GM18951 (cell line): ENCODE measurements around the gene CYLD.

Experiments
- POLR2A ChIP-seq: IDR thresholded peaks from 4 replicates; pipeline ENCODE4 v1.6.1; 2011; ENCODE audit warnings: mild to moderate bottlenecking; ENCODE audit not compliant: insufficient read length, insufficient read depth; ENCODE audit errors: extremely low read depth
- in situ Hi-C: fragments of 300-500 bp; cut with MboI; formaldehyde crosslinking; loops from one replicate; pipeline ENCODE4 v1.12.0; 2022; ENCODE audit warnings: low sequenced_read_pairs, mixed read lengths, inconsistent platforms; ENCODE audit not compliant: unreplicated experiment

Gene CYLD

DNA sequence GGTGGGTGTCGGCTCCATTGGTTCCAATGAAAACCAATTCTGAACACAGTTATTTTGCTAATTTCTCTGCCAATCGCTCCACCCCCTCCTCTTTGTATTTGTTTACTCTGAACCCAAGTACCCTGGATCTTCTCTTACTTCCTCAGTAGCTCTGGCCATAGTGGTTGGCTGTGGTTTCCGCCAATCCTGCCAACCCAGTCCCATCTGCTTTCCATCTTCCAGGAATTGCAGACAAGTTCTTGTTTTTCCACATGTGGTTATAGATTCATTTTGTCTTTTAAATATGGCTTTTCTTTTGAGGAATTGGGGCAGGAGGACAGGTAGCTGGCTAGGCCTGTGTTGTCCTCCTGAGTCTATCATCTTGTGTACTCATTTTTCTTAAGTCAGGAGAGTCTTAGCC lies 92.0 kb downstream of the CYLD start:
- TF ChIP-seq POLR2A, result no peak
- in situ Hi-C loops, result loop anchor here (25.0 kb wide), 1 partner anchor 928 kb away; no protein-coding TSS in a partner anchor

DNA sequence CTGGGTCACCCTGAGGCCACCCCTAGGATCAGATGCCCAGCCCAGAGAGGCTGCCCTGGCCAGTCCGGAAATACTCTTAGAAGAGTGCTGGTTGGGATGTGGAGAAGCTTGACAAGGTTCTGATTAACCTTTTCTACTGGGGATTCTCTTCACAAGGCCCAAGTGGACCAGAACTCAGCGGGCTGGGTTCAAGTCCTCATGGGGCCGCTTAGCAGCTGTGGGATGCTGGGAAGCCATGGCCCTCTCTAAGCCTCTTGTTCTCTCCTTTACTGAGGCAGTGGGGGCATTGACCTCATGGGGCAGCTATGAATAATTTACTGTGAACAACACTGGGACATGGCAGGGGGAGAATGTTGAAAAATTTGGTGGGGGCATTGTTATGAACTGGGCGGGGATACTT lies 92.8 kb downstream of the CYLD start:
- in situ Hi-C loops, result loop anchor here (25.0 kb wide), 1 partner anchor 928 kb away; no protein-coding TSS in a partner anchor
- no peak for TF ChIP-seq POLR2A

DNA sequence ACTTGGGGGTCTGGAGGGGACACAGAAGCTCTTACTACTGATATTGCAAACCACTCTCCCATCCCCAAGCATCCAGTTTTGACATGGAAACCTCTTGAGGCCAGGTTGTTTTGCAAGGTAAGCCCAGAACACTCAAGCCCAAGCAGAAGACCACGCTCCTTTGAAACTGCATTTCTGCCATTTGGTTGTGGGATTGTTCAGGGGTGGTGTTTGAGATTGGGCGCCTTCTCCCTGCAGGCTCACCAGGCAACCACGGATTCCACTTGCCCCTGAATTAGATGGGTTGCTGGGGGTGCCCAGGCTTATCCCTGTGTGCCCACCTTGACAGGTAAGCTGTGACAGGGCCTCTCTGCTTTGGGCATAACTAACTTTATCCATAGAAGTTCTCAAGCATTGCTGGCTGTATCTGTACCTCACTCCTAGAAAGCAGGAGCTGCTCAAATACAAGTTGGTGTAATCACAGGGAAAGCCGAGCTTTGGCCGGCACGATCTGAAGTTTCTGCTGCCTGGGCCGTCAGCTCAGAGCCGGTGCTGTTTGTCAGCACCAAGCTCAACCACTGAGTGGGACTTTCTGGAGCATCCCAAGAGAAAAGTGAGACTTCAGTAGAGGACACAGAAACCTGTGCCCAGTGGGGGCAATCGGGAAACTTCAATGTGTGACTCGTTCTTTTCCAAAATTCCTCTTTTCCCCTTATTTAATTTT lies 93.6 kb downstream of the CYLD start:
- in situ Hi-C loops, result loop anchor here (25.0 kb wide), 1 partner anchor 927 kb away; no protein-coding TSS in a partner anchor
- no peak for TF ChIP-seq POLR2A

DNA sequence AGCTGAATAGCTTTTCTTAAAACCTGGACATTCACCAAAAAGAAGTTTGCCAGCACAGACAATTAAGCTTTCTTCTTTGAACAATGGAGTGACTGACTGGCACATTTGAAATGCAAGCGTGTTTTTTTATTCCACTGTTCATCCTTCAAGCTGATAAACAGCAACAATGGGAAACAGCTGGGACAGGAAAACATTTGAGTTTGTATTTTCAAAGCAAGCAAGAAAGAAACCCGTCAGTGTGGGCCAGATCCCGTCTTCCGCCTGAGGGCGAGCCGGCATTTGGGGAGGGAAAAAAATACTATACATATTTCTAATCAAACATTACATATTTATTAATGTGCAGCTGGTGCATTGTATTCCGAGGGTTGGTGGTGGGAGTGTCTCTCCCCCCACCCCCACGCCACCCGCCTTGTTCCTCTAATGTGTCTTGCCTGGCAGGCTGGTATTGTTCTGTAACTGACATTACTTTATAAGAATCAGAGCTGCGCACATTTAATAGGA lies 94.3 kb downstream of the CYLD start:
- no peak for TF ChIP-seq POLR2A
- in situ Hi-C loops, result loop anchor here (25.0 kb wide), 1 partner anchor 926 kb away; no protein-coding TSS in a partner anchor

DNA sequence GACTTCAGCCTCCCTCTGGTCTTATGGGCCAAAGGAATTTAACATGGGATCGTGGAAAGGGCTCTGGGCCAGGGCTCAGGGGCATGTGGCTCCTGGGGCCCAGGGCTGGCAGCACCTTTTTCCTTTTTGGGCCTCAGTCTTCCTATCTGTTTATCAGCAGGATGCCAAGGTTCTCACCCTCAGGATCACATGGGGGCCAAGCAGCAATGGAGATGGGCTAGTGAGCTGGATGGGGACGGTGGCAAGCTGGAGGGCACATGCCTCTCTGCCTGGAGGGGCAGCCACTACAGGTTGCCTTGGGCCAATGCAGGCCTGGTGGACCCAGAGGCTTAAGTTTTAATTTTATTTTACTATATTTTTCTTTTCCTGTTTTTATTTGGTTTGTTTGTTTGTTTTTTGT lies 95.4 kb downstream of the CYLD start:
- in situ Hi-C loops, result loop anchor here (25.0 kb wide), 1 partner anchor 925 kb away; no protein-coding TSS in a partner anchor

DNA sequence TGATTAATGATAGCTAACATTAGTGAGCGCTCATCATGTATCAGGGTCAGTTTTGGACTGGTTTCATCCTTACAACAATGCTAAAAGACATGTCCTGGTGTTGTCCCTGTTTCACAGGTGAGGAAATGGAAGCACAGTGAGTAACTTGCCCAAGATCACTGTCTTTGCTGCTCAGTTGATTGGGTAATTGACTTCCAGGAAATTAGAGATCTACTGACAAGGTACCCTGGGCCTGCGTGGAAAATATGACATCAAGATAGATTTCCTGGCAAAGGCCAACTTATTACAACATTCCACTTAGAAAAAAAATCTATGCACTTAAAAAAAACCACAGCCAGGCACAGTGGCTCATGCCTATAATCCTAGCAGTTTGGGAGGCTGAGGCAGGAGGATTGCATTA lies 96.3 kb downstream of the CYLD start:
- in situ Hi-C loops, result loop anchor here (25.0 kb wide), 1 partner anchor 924 kb away; no protein-coding TSS in a partner anchor

More for the DNA sequence above, 95.4 kb downstream of the CYLD start:
- TF ChIP-seq POLR2A, result no peak

DNA sequence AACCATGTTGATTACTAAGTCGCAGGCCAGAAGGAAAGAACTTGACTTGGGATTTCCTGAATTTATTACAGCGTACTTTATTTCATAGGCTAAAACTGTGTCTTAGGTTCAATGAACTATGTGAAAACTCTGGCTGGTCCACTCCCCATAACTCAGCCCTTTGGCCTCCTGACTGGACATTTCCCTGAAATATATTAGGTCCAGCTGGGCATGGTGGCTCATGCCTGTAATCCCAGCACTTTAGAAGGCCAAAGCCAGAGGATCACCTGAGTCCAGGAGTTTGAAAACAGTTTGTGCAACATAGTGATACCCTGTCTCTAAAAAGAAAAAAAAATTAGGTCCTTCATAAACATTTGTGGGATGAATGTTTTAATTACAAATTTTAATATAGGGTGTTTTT lies 97.0 kb downstream of the CYLD start:
- in situ Hi-C loops, result loop anchor here (25.0 kb wide), 1 partner anchor 923 kb away; no protein-coding TSS in a partner anchor
- no peak for TF ChIP-seq POLR2A

More for the DNA sequence above, 96.3 kb downstream of the CYLD start:
- no peak for TF ChIP-seq POLR2A

DNA sequence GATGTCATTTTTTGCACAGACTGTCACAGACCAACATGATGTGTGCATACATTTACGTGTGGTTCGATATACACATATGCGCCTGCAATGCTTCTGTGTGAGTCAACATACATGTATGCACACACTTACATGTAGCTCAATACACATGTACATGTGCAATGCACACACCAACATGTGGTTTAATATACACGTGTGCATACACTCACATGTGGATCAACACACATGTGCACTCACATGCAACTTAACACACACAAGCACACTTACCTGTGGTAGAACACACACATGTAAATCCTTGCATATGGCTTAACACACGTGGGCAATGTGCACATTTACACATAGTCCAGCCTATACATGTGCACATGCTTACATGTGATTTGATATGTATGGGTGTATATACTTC lies 97.5 kb downstream of the CYLD start:
- in situ Hi-C loops, result loop anchor here (25.0 kb wide), 1 partner anchor 923 kb away; no protein-coding TSS in a partner anchor
- TF ChIP-seq POLR2A, result no peak

DNA sequence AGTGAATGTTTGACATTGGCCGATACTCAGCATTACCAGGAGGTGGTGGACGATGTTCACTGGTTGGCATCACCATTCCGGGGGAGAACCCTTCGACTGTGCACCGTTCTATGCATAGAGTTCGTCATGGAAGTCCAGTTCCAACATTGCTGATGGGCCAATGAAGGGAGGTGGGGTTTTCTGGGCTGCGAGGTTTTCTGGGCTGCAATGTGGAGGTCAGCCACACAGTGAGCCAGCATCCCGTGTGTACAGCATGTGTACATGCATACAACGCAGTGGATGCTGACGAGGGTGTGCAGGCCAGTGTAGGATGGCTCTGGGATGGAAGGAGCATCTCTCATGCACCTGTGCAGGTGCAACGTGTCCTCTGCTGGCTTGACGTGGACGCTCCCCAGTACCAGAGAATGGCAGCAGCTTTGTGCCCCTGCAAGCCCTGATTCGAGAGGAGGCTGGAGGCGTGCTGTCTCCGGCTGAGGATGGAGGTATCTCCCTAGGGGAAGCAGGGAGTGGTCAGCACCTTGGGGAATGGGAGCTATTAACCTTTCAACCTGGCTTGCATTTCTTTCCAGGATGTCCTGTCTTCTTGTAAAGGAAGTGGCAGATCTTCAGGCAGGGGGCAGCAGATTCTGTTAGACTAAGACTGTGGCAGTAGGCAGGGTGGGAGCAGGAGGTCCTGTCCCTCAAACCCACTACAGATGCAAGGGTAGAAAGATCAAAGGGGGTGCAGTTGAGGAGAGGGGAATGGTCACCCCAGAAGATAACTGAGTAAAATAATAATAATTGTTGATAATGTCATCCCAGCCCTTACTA lies 98.2 kb downstream of the CYLD start:
- no peak for TF ChIP-seq POLR2A
- in situ Hi-C loops, result loop anchor here (25.0 kb wide), 1 partner anchor 922 kb away; no protein-coding TSS in a partner anchor

DNA sequence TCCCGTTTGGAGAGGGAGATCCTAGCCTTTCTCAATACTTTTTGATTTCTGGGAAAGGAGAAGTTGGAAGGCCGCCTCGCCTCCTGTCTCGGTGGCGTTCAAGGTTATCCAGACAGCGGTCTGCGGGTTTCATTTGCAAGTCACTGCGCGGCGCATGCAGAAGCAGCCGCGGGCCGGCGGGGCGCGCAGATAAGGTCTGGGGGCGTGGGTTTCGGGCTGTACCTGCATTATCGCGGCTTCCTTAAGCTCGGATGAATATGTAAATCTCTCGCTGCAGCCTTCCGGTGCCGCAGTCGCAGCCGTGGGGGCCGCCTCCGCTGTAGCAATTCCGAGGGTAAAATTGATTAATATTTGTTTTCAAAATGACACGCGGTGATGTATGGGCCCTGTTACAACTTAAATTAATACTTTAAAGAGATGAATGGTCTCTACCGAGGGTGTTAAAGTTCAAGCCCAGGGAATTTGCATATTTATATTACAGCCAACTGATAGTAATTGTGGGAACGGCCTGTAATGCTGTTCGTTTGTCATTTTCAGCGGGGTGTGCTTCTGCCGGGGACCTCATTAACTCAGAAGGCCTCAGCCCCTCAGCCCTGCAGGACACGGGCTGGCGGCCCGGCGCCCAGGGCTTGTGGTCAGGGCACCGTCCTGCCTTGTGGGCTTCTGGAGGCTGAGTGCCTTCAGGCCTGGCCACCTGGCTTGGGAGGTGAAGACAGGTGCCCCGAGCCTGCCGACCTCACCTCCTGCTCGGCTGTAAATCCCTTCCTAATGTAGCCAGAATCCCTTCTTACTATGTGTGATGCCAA lies 99.4 kb downstream of the CYLD start:
- TF ChIP-seq POLR2A, result no peak
- in situ Hi-C loops, result loop anchor here (25.0 kb wide), 1 partner anchor 921 kb away; no protein-coding TSS in a partner anchor

DNA sequence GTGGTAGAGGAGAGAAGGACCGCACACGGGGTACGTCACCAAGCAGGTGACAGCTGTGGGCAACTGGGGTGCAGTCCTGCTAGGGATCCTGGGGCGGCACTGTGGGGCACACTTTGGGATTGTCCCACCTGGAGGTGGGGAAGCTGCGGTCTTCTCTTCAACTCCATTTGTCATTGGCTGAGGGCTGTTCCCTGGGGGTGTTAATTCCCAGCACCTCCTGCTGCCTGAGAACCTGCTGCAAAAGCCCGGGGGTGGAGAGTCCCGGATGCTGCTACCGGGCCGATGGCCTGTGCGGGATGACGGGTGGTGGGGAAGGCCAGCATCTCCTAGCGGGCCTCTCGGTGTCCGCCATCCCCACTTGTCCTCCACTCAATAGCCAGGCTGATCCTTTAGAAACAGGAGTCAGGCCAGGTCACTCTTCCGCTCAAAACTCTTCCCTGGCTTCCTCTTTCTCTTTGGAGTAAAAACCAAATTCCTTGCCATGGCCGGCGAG lies 100.2 kb downstream of the CYLD start:
- in situ Hi-C loops, result loop anchor here (25.0 kb wide), 1 partner anchor 920 kb away; no protein-coding TSS in a partner anchor
- no peak for TF ChIP-seq POLR2A

DNA sequence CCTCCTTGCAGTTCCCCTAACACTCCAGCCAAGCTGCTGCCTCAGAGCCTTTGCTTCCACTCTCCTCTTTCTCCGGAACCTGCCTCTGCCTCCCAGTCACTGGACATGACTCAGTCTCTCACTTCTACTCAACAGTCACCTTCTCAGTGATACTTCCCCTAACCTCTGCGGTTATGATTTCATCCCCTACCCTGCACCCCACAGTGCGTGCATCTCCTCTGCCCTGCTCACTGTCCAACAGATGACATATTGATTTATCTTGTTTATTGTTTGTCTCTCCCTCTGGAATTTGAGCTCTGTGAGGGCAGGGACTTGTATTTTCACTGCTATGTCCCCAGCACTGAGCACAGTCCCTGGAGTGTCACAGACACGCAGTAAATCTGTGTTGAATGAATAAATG lies 100.7 kb downstream of the CYLD start:
- in situ Hi-C loops, result loop anchor here (25.0 kb wide), 1 partner anchor 920 kb away; no protein-coding TSS in a partner anchor
- no peak for TF ChIP-seq POLR2A
